DOHH2 (cell line): Measurements from ENCODE around the gene AUTS2.

Experiments
- H3F3A ChIP-seq: fragments of 200-600 bp; sonication (generic), shearing (Covaris generic); 2 replicates; pipeline ENCODE4 v1.6.0; 2016; ENCODE audit warnings: antibody characterized with exemption, mild to moderate bottlenecking; ENCODE audit not compliant: control insufficient read depth, insufficient read depth
- H3K27ac ChIP-seq: fragments of 200-600 bp; sonication (generic); 2 replicates; pipeline ENCODE4 v1.5.1; 2014; ENCODE audit warnings: low read depth, mild to moderate bottlenecking, low read length, moderate library complexity
- H3K27me3 ChIP-seq: fragments of 200-600 bp; sonication (generic); 2 replicates; pipeline ENCODE4 v1.6.1; 2014; ENCODE audit warnings: mild to moderate bottlenecking, low read length, mixed read lengths; ENCODE audit not compliant: control insufficient read depth
- H3K36me3 ChIP-seq: fragments of 200-600 bp; sonication (generic); 2 replicates; pipeline ENCODE4 v1.6.1; 2014; ENCODE audit warnings: mild to moderate bottlenecking, low read length, moderate library complexity, mixed read lengths; ENCODE audit not compliant: control insufficient read depth
- H3K4me1 ChIP-seq: fragments of 200-600 bp; sonication (generic); 2 replicates; pipeline ENCODE4 v1.6.1; 2014; ENCODE audit warnings: mild to moderate bottlenecking, low read length, mixed read lengths; ENCODE audit not compliant: control insufficient read depth
- H3K4me2 ChIP-seq: fragments of 200-600 bp; sonication (generic); 2 replicates; pipeline ENCODE4 v1.6.0; 2014; ENCODE audit warnings: mild to moderate bottlenecking, low read length, moderate library complexity
- H3K4me3 ChIP-seq: fragments of 200-600 bp; sonication (generic); 2 replicates; pipeline ENCODE4 v1.5.1; 2014; ENCODE audit warnings: mild to moderate bottlenecking, low read length, mixed read lengths
- H3K79me2 ChIP-seq: fragments of 200-600 bp; sonication (generic); 2 replicates; pipeline ENCODE4 v1.6.1; 2014; ENCODE audit warnings: mild to moderate bottlenecking, low read length, mixed read lengths; ENCODE audit not compliant: control insufficient read depth
- H3K9me2 ChIP-seq: fragments of 200-600 bp; sonication (generic); replicated peaks from 2 replicates; pipeline ENCODE4 v1.6.1; 2014; ENCODE audit warnings: mild to moderate bottlenecking, low read length, mixed read lengths; ENCODE audit not compliant: control insufficient read depth
- H3K9me3 ChIP-seq: fragments of 200-600 bp; sonication (generic); 2 replicates; pipeline ENCODE4 v1.6.1; 2014; ENCODE audit warnings: antibody characterized with exemption, low read length, mixed read lengths; ENCODE audit not compliant: control insufficient read depth, insufficient read depth
- H4K20me1 ChIP-seq: fragments of 200-600 bp; sonication (generic); 2 replicates; pipeline ENCODE4 v1.6.0; 2014; ENCODE audit warnings: low read depth, mild to moderate bottlenecking, antibody characterized with exemption, low read length, moderate library complexity; ENCODE audit not compliant: control insufficient read depth, insufficient read depth
- EZH2phosphoT487 ChIP-seq: fragments of 200-600 bp; sonication (generic); IDR thresholded peaks from 2 replicates; pipeline ENCODE4 v1.6.1; 2017; ENCODE audit warnings: borderline replicate concordance, mild to moderate bottlenecking, antibody characterized with exemption, low read length, moderate library complexity, mixed read lengths
- TF ChIP-seq, protein P1 (sequence below): fragments of 200-600 bp; sonication (generic); IDR thresholded peaks from one replicate; pipeline ENCODE4 v1.5.1; 2014; ENCODE audit warnings: antibody characterized with exemption, mild to moderate bottlenecking, low read depth, low read length; ENCODE audit not compliant: poor library complexity, severe bottlenecking

AUTS2 gene

DNA sequence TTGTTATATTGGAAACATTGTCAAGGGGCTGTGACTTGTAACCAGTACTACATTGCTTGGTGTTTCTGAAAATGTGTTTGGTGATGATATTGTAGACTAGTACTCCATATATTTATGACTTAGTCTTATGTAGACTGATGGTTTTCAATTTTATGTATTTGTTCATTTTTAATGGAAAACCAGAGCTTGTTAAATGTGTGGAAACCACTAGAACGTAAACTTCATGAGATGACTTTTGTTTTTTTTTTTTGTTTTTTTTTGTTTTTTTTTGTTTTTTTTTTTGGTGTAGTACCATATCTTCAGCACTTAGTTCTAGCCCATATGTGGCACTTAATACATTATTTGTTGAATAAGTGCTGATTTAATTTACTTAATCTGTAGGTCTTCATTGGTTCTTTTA, 518.6 kb downstream of the AUTS2 start:
- Histone ChIP-seq H3K9me2 (no peaks in the 10 kb centered on the region), H3K4me2 (no peak overlapping the region), H3K79me2 (no peaks in the 10 kb centered on the region), H3K27ac (no peak overlapping the region), H3F3A (no peaks in the 10 kb centered on the region), H3K9me3 (no peaks in the 10 kb centered on the region), H3K27me3 (no peaks in the 10 kb centered on the region), H3K36me3 (peaks cover 15% of the 10 kb centered on the region; the same call in 1 of the 2 replicates), H3K4me3 (no peak overlapping the region), H3K4me1 (no peaks in the 10 kb centered on the region), H4K20me1 (no peaks in the 10 kb centered on the region)
- TF ChIP-seq, protein P1, sequence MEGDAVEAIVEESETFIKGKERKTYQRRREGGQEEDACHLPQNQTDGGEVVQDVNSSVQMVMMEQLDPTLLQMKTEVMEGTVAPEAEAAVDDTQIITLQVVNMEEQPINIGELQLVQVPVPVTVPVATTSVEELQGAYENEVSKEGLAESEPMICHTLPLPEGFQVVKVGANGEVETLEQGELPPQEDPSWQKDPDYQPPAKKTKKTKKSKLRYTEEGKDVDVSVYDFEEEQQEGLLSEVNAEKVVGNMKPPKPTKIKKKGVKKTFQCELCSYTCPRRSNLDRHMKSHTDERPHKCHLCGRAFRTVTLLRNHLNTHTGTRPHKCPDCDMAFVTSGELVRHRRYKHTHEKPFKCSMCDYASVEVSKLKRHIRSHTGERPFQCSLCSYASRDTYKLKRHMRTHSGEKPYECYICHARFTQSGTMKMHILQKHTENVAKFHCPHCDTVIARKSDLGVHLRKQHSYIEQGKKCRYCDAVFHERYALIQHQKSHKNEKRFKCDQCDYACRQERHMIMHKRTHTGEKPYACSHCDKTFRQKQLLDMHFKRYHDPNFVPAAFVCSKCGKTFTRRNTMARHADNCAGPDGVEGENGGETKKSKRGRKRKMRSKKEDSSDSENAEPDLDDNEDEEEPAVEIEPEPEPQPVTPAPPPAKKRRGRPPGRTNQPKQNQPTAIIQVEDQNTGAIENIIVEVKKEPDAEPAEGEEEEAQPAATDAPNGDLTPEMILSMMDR = no peak
- TF ChIP-seq EZH2phosphoT487 = no peak

DNA sequence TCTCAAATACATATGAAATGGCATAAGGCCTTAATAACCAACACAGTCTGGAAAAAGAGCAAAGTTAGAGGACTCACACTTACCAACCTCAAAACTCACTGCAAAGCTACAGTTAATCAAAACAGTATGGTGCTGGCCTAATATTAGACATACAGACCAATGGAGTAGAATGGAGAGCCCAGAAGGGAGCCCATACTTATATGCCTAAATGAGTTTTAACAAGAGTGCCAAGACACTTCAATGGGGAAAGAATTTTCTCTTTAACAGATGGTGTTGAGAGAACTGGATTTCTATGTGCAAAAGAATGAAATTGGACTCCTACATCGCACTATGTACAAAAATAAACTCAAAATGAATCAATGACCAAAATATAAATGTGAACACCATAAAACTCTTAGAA, 522.6 kb downstream of the AUTS2 start:
- H3K27ac ChIP-seq = no peak overlapping the region
- H3F3A ChIP-seq = no peaks in the 10 kb centered on the region
- peaks cover 10% of the 10 kb centered on the region for H3K4me1 ChIP-seq
- no peak overlapping the region for H3K4me3 ChIP-seq
- H3K36me3 ChIP-seq = peaks cover 15% of the 10 kb centered on the region; the same call in 1 of the 2 replicates
- no peaks in the 10 kb centered on the region for H3K27me3 ChIP-seq
- no peaks in the 10 kb centered on the region for H3K9me3 ChIP-seq
- no peak overlapping the region for H3K4me2 ChIP-seq
- TF ChIP-seq EZH2phosphoT487 = no peak
- TF ChIP-seq, protein P1 = no peak
- no peaks in the 10 kb centered on the region for H3K79me2 ChIP-seq
- no peaks in the 10 kb centered on the region for H3K9me2 ChIP-seq
- H4K20me1 ChIP-seq = no peaks in the 10 kb centered on the region

DNA sequence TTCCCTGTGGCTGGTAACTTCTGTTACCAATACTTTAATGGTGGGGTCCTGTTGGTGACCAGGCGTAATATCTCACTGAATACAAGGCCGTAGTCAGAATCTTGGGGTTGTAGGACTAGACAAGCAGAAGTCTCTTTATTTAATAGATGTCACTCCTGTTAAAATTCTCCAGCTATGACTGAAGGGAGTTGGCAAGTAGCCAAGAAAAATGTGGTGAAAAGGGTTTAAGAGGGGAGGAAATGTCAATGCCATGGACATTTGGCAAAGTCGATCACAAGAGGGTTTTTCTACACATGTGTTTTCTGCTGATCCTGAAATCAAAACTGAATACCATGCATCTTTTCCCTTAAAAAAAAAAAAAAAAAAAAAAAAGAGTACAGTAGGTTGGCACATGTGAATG, 533.5 kb downstream of the AUTS2 start:
- Histone ChIP-seq H4K20me1 (no peaks in the 10 kb centered on the region), H3K4me2 (no peak overlapping the region), H3K9me2 (no peaks in the 10 kb centered on the region), H3K4me3 (no peak overlapping the region), H3K4me1 (no peaks in the 10 kb centered on the region), H3K79me2 (no peaks in the 10 kb centered on the region), H3K27me3 (no peaks in the 10 kb centered on the region), H3K36me3 (no peaks in the 10 kb centered on the region), H3K27ac (no peak overlapping the region), H3K9me3 (no peaks in the 10 kb centered on the region), H3F3A (no peaks in the 10 kb centered on the region)
- TF ChIP-seq, protein P1 = no peak
- no peak for TF ChIP-seq EZH2phosphoT487
